ENCODE results near the gene KIF23.
"Not testable (repeated sequence)": the region's sequence is repeated elsewhere in the genome, so short reads cannot be mapped to it uniquely, and the experiment has no call there.

KIF23 gene

DNA sequence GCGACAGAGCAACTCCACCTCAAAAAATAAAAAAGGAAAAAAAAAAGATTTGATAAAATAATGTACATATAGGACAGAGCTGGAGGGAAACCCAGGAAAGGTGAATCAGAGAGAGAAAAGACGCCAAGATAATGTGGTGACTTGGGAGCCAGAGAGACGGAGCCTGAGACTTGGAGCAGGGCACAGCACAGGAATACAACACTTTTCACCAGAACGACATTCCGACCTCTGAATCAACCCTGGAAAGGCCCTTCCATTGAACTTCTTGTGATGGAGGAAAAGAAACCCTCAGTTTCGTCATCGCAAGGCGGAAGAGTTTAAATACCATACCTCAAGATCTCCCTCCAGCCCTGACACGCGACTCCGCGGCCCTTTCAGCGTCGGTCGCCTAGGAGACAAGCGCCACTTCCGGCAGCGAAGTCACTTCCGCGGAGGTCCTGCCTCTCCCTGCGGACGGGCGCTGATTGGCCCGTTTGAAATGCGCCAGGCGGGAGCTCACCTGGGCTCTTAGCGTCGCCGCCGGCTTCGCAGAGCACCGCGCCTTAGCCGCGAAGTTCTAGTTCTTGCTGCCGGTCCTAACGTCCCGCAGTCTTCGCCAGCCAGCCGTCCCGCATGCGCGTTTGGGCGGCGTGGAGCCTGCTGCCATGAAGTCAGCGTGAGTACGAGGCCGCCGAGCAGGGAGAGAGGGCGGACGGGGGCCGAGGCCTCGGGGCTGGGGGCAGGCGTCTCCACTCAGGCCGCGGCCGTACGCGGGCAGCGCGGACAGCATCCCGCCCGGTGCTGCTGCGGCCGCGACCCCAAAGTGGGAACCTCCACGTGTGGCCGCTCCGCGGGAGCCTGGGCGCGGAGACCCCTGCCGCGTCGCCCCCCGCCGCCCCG, at the start of gene KIF23:
TSS of gene KIF23 (plus strand) at position 528 of the 879 bp plus-strand sequence. CDS start at position 645, 117 bp downstream.
- DNase-seq (ENCODE audit: low read depth, low spot score), result peak; percentile 69

- DNase-seq (ENCODE audit: low read depth, low spot score), result no peak
Observed at GRCh38 chr15:69367236-69367635, 46.9 kb upstream of the KIF23 start.

- no peak for DNase-seq (ENCODE audit: low read depth, low spot score)
Observed at GRCh38 chr15:69369631-69370030, 44.5 kb upstream of the KIF23 start.

DNA sequence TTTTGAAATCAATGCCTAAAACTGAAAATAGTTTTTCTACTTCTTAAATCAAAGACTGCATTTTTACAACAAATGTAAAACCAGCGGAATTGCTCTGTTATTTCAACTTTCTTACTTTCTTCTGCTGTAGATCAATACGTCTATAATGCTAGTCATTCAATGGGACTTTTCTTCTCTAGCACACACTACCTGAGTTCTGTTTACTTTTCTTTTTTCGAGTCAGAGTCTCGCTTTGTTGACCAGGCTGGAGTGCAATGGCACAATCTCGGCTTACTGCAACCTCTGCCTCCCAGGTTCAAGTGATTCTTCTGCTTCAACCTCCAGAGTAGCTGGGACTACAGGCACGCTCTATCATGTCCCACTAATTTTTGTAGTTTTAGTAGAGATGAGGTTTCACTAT, 40.7 kb upstream of the KIF23 start:
- no peak for DNase-seq (ENCODE audit: low read depth, low spot score)

DNA sequence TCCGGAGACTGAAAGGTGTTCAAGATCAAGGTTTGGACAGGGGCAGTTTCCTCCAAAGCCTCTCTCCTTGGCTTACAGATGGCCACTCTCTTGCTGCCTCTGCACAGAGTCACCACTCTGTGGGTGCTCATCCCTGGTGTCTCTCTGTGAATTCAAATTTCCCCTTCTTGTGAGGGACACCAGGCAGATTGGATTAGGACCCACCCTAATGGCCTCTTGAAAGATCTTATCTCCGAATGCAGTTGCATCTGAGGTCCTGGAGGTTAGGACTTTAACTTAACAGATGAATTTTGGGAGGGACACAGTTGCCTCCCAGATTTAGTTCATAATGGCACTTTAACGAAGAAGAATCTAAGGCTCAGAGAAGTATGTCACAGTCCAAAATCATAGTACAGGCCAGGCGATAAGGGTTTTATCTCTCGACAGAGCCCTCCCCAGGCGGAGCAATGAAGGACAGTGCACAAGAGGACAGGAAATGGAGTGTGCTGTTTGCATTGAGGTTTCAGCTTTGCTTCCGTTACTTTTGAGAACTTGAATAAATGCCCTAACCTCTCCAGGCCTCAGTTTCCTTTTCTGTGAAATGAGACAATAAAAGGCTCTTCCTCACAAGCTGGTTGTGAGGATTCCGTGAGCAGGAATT, 38.9 kb upstream of the KIF23 start:
- DNase-seq (ENCODE audit: low read depth, low spot score), result no peak

DNA sequence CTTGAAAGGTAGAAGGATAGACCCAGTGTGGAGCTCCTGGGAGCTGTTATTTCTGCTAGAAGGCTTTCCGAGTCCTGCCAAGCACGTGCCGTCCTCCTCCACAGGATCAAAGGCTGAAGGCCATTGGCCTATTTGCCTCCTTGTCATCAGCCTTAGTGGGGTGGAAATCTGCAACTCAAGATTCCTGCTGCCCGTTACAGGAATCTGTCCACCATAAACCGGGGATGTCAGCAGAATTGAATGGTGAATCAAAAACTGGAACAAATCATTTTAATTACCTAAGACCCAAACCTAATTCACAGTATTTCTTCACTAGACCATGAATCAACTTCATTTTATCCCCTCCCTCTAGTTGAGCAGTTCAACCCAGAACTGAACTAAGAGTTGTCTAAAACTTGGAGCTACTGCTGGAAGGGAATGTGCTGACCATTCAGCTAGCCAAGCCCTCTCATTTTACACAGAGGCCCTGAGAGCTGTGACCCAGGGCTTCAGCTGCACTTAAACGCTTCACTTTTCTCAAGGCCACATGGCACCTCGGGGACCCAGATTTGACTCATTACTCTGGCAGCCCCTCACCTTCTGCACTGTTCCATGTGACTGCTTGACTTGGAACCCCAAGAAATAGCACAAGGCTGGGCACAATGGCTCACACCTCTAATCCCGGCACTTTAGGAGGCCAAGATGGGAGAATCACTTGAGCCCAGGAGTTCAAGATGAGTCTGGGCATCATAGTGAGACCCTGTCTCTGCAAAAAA, 36.8 kb upstream of the KIF23 start:
- no peak for DNase-seq (ENCODE audit: low read depth, low spot score)

GRCh38 chr15:69380100-69380725, 33.9 kb upstream of the KIF23 start:
- DNase-seq (ENCODE audit: low read depth, low spot score), result no peak

GRCh38 chr15:69380726-69381105, 33.4 kb upstream of the KIF23 start:
- DNase-seq (ENCODE audit: low read depth, low spot score), result no peak

GRCh38 chr15:69382176-69382575, 32.0 kb upstream of the KIF23 start:
- not testable (repeated sequence) for DNase-seq (ENCODE audit: low read depth, low spot score)

DNA sequence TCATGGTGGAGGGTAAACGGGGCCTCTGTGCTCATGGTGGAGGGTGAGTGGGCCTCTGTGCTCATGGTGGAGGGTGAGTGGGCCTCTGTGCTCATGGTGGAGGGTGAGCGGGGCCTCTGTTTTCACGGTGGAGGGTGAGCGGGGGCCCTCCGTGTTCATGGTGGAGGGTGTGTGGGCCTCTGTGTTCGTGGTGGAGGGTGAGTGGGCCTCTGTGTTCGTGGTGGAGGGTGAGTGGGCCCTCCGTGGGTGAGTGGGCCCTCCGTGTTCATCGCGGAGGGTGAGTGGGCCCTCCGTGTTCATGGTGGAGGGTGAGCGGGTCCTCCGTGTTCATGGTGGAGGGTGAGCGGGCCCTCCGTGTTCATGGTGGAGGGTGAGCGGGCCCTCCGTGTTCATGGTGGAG, 30.1 kb upstream of the KIF23 start:
- DNase-seq (ENCODE audit: low read depth, low spot score), result not testable (repeated sequence)

DNA sequence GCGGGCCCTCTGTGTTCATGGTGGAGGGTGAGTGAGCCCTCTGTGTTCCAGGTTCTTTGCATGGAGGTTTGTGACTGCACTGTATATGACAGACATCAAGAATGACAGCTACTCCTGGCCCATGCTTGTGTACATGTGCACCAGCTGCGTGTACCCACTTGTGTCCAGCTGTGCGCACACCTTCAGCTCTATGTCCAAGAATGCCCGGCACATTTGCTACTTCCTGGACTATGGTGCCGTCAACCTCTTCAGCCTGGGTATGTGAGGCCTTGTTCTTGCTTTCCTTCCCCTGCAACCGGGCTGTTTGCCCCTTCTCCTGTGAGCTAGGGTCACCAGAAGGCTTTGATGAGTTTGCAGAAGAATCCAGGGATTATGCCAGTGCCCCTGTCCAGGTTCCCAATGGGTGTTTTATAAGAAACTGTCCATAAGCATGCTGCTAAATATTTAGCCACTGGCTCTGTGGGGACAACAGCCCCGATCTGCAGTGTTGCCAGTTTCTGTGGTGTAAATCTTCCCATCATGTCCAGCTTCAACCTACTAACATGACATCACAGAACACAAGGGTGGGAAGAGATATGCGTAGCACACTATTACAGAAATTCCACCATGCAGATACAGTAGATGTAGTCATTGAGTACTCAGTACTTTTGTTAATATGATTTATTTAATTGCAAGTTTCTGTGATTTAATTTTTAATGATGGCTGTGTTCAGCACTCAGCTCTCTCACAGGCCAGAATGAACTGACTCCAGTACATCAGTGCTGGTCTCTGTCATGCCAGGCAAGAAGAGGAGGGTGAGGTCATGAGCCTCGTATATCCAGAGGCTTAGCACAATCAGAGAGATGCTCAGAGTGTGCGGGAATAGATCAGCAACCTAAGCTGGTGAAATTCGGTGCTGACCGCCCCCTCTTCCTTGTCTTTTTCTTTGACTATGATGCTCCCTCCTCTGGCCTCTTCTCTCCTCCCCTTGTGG, 29.2 kb upstream of the KIF23 start:
- DNase-seq (ENCODE audit: low read depth, low spot score), result no peak

DNA sequence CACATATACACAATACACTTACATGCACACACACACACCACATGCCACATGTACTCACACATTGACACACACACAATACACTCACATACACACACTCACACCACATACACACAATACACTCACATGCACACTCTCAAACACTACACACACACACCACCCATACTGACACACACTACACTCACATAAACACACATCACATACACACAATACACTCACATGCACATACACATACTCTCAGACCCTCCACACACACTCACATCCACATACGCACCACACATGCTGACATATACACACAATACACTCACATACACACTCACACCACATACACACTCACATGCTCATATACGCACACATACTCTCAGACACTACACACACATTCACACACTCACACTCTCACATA, 28.3 kb upstream of the KIF23 start:
- no peak for DNase-seq (ENCODE audit: low read depth, low spot score)

DNA sequence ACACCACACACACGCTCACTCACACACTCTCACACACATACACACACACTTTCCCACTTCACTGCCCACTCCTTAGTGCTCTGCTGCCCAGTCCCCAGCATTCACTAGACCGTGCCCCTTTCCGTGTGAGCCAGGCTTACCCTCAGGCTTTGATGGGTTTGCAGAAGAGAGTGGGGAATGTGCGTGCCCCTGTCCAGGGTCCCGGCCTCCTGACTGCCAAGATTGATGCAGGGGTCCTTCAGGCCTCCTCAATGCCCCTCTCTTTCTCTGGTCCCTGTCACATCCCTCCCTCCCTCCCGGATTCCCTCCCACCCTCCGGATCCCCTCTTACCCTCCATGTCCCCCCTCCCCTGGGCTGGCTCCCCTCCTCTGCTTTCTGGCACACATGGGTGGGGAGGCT, 27.9 kb upstream of the KIF23 start:
- no peak for DNase-seq (ENCODE audit: low read depth, low spot score)

- no peak for DNase-seq (ENCODE audit: low read depth, low spot score)
Observed at GRCh38 chr15:69388260-69388705, 25.9 kb upstream of the KIF23 start.

DNA sequence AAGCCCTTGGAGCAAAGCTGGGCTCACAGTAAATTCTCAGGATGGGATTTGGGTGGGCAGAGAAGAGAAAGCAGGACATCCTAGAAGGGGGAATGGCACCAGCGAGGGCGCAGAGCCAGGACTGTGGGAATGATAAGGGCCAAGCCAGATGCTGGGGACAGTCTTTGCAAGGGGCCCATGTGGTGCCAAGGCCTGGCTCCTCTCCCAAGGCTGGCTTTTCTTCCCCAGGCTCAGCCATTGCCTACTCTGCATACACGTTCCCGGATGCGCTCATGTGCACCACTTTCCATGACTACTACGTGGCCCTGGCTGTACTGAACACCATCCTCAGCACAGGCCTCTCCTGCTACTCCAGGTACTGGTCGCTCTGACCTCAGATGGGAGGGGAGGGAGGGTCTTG, 24.7 kb upstream of the KIF23 start:
- DNase-seq (ENCODE audit: low read depth, low spot score), result no peak

DNA sequence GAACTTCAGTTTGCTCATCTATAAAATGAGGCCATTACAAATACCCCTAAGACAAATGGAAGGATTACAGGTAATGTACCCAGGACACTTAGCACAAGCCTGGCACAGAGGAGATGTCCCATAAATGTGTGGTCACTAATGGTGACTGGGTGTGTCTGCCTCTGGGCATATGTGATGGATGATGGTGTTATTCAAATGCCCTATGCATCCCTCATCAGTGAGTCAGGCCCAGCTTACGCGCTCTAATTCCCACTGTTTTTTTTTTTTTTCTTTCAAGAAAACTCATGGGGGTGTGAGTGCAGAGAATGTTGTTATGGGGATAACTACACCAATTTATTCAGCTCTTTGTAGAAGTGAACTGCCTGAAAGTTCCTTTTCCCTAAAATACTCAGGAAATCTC, 23.6 kb upstream of the KIF23 start:
- DNase-seq (ENCODE audit: low read depth, low spot score), result no peak

DNA sequence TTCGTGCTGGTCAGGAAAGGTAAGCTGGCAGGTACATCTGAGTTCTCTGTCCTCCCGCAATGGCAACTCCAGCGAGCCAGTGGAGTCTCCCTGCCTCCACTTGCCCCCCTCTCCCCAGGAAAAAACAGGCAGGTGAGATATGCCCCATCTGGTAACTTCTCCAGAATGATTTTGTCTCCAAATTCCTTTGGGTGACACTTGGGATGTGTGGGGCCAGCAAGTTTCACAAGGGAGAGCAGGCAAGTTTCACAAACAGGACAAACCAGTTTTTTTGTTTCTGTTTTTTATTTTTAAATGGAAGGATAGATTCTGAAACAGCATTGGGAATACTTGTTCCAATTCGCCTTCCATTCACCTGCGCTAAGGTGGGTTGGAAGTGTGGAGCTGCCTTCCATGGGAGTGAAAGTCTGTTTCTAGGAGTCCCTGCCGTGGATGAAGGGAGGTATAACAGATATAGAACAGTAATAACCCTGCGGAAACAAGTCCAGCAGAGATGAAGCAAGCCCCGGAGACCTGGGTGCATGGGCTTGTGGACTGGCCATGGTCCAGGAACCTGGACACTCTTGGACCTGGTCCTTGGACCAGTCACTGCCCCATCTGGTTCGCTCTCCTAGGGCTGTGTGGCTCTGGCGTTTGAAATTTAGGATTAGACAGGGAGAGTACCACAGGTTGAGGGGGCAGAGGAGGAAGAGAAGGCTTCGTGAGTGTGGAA, 22.9 kb upstream of the KIF23 start:
- DNase-seq (ENCODE audit: low read depth, low spot score), result no peak

DNA sequence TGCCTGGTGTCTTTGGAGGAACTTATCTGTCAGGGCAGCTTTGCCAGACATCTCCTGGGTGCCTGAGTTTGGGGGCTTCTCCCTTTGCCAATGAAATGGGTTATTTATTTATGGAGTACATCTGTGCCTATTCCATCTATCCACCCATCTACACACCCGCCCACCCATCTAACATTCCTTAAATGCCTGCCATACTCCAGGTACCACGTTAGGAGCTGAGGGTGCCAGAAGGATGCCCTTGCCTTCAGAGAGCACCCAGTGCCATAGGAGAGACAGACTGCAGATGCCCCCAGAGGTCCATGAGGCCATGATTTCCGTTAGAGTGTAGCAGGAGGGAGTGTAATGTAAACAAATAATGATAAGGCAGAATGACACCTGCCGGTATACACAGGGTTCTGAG, 21.8 kb upstream of the KIF23 start:
- DNase-seq (ENCODE audit: low read depth, low spot score), result no peak

GRCh38 chr15:69393831-69394491, 20.2 kb upstream of the KIF23 start:
- DNase-seq (ENCODE audit: low read depth, low spot score), result no peak

All from smooth muscle cell of the brain vasculature (primary cell).